Gastrocnemius medialis (tissue), 4 donors: ENCODE data around the gene SPTBN5. TPM values are rescaled to one million over a fixed set of nuclear protein-coding genes. Genes with fewer than 3 reads are reported as not detected.

Experiments used
- ATAC-seq, 2 donors: fragments of 150-250 bp; one replicate each; pipeline ENCODE4 v1.9.1; 2016
- DNase-seq, 2 donors: peaks; one replicate each; pipeline ENCODE4 v3.0.0-alpha.2; 2019
- H3K27ac ChIP-seq, 4 donors: fragments of 200-600 bp; sonication (generic); 1 replicate in 1 of 4; 2 replicates in 3 of 4; pipeline ENCODE4 v1.5.1; 2016 to 2018; ENCODE audit warnings: mild to moderate bottlenecking in 2 of 4, moderate library complexity in 1 of 4
- H3K27me3 ChIP-seq, 3 donors: fragments of 200-600 bp; sonication (generic) in 2 of 3; 1 replicate in 1 of 3; 2 replicates in 2 of 3; pipeline versions ENCODE4 v1.5.1 to v1.6.0; 2016 to 2019; ENCODE audit warnings: mild to moderate bottlenecking in 1 of 3, moderate library complexity in 1 of 3
- H3K36me3 ChIP-seq, 2 donors: fragments of 200-600 bp; sonication (generic) in 1 of 2; one replicate each; pipeline ENCODE4 v1.5.1; 2017 to 2018
- H3K4me1 ChIP-seq, 2 donors: fragments of 200-600 bp; sonication (generic) in 1 of 2; one replicate each; pipeline ENCODE4 v1.5.1; 2016 to 2017; ENCODE audit warnings: mild to moderate bottlenecking in 2 of 2
- H3K4me3 ChIP-seq, 4 donors: fragments of 200-600 bp; sonication (generic) in 3 of 4; 1 replicate in 1 of 4; 2 replicates in 3 of 4; pipeline ENCODE4 v1.5.1; 2016 to 2019; ENCODE audit warnings: mild to moderate bottlenecking in 2 of 4
- H3K9me3 ChIP-seq, 3 donors: fragments of 200-600 bp; sonication (generic) in 2 of 3; 1 replicate in 1 of 3; 2 replicates in 2 of 3; pipeline ENCODE4 v1.5.1; 2016 to 2019
- POLR2A ChIP-seq, 2 donors: fragments of 450-650 bp; IDR thresholded peaks; one replicate each; pipeline ENCODE4 v1.6.1; 2017; ENCODE audit warnings: antibody characterized with exemption in 2 of 2, mild to moderate bottlenecking in 2 of 2, moderate library complexity in 2 of 2
- in situ Hi-C, 4 donors: fragments of 200-750 bp; cut with MboI; loops; one replicate each; pipeline versions ENCODE4 v1.15.0 to v1.8.0; 2017; ENCODE audit warnings: low sequenced_read_pairs in 4 of 4
- intact Hi-C: fragments of 100-400 bp; cut with DNase I; formaldehyde crosslinking; loops from one replicate; pipeline ENCODE4 v1.15.1; 2023; ENCODE audit warnings: low total_unique reads
- total RNA-seq, 4 donors: library from RNA; depleted of rRNA; stranded (reverse); fragments of >200 nt; gene quantifications; one replicate each; pipeline versions ENCODE4 v1.1.0 to v1.2.3, GENCODE V29; 2016
- TF ChIP-seq, protein P1 (sequence below), 5 experiments: fragments of 450-650 bp in 3 of 5; fragments of 200-600 bp in 2 of 5; sonication (generic) in 2 of 5; IDR thresholded peaks in 4 of 5; conservative IDR thresholded peaks in 1 of 5; 1 replicate in 4 of 5; 2 replicates in 1 of 5; pipeline ENCODE4 v1.5.1; 2016 to 2019; ENCODE audit warnings: antibody characterized with exemption in 5 of 5, mild to moderate bottlenecking in 3 of 5, moderate library complexity in 3 of 5

The SPTBN5 gene
- total RNA-seq, 4 donors from 2014 or later, result 0.03 to 0.05 (median 0.04) TPM; not detected in 1

GRCh38 chr15:41885321-41885720 lies 8.5 kb downstream of the SPTBN5 start:
- Histone ChIP-seq H3K36me3 (no peaks in the 10 kb centered on the region), H3K27me3 (no peaks in the 10 kb centered on the region), H3K27ac (no peak overlapping the region), H3K9me3 (no peaks in the 10 kb centered on the region), H3K4me1 (peaks cover 0 to 7% of the 10 kb centered on the region in 2 donors), H3K4me3 (no peak overlapping the region)
- TF ChIP-seq, protein P1, sequence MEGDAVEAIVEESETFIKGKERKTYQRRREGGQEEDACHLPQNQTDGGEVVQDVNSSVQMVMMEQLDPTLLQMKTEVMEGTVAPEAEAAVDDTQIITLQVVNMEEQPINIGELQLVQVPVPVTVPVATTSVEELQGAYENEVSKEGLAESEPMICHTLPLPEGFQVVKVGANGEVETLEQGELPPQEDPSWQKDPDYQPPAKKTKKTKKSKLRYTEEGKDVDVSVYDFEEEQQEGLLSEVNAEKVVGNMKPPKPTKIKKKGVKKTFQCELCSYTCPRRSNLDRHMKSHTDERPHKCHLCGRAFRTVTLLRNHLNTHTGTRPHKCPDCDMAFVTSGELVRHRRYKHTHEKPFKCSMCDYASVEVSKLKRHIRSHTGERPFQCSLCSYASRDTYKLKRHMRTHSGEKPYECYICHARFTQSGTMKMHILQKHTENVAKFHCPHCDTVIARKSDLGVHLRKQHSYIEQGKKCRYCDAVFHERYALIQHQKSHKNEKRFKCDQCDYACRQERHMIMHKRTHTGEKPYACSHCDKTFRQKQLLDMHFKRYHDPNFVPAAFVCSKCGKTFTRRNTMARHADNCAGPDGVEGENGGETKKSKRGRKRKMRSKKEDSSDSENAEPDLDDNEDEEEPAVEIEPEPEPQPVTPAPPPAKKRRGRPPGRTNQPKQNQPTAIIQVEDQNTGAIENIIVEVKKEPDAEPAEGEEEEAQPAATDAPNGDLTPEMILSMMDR (IDR thresholded peaks at IDR 0.05 in 4 of 5, conservative IDR thresholded peaks at IDR 0.05 in 1 of 5), result no peak
- TF ChIP-seq POLR2A (IDR thresholded peaks at IDR 0.05), result no peak
- ATAC-seq (no peak), DNase-seq (no peak)
- intact Hi-C loops (no loop called here), in situ Hi-C loops (no loop called here)

DNA sequence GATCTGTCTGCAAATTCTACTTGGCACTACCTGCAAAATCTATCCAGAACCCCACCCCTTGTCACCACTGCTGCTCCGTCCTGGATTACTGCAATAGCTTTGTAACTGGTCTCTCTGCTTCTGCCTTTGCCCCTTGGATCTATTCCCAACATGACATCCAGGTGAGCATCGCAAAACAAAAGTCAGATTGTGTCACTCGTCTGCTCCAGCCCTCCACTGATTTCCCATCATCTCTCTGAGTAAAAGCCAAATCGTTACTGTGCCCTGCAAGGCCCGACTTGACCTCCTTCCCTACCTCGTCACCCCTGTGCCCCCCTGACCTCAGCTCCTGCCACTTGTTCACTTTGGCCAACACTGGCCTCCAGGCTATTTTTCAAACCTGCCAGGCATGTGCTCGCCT lies 9.4 kb downstream of the SPTBN5 start:
- no peaks in the 10 kb centered on the region for H3K27me3 ChIP-seq
- intact Hi-C loops (no loop called here), in situ Hi-C loops (no loop called here)
- H3K4me3 ChIP-seq, result no peak overlapping the region
- no peak for ATAC-seq
- TF ChIP-seq POLR2A (IDR thresholded peaks at IDR 0.05), result no peak
- no peaks in the 10 kb centered on the region for H3K36me3 ChIP-seq
- no peak for DNase-seq
- no peak overlapping the region for H3K27ac ChIP-seq
- peaks cover 0 to 7% of the 10 kb centered on the region in 2 donors for H3K4me1 ChIP-seq
- H3K9me3 ChIP-seq, result no peaks in the 10 kb centered on the region

DNA sequence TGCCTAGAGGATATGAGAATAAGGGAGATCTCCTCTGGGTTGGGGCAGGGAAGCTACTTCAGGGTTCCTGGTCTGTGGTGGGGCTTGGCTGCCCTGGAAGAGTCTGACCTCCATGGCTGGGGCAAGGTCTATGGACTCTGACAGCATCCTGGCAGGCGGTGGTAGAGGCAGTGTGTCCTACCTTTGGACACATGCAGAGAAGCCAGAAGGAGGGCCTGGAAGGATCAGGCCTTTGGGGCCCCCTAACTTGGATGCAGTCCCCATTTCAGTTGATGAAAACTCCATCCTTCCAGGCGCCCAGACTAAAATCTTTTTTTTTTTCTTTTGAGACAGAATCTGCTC lies 10.4 kb downstream of the SPTBN5 start:
- intact Hi-C loops (no loop called here), in situ Hi-C loops (no loop called here)
- no peaks in the 10 kb centered on the region for H3K27me3 ChIP-seq
- no peaks in the 10 kb centered on the region for H3K9me3 ChIP-seq
- TF ChIP-seq, protein P1 (IDR thresholded peaks at IDR 0.05 in 4 of 5, conservative IDR thresholded peaks at IDR 0.05 in 1 of 5), result no peak
- TF ChIP-seq POLR2A (IDR thresholded peaks at IDR 0.05), result no peak
- H3K36me3 ChIP-seq, result no peaks in the 10 kb centered on the region
- H3K27ac ChIP-seq, result no peak overlapping the region
- ATAC-seq, result no peak
- no peak for DNase-seq
- no peak overlapping the region for H3K4me3 ChIP-seq
- peaks cover 1 to 7% of the 10 kb centered on the region in 2 donors for H3K4me1 ChIP-seq

GRCh38 chr15:41882689-41883483 lies 11.0 kb downstream of the SPTBN5 start:
- Histone ChIP-seq H3K36me3 (no peaks in the 10 kb centered on the region), H3K27ac (no peak overlapping the region), H3K4me1 (peaks cover 3 to 7% of the 10 kb centered on the region in 2 donors), H3K27me3 (no peaks in the 10 kb centered on the region), H3K4me3 (peak overlapping the region; percentile 34 to 46 (median 40)), H3K9me3 (no peaks in the 10 kb centered on the region)
- no peak for ATAC-seq
- no peak for TF ChIP-seq POLR2A (IDR thresholded peaks at IDR 0.05)
- TF ChIP-seq, protein P1 (IDR thresholded peaks at IDR 0.05 in 4 of 5, conservative IDR thresholded peaks at IDR 0.05 in 1 of 5), result no peak
- no peak for DNase-seq
- in situ Hi-C loops, result no loop called here
- intact Hi-C loops, result no loop called here

DNA sequence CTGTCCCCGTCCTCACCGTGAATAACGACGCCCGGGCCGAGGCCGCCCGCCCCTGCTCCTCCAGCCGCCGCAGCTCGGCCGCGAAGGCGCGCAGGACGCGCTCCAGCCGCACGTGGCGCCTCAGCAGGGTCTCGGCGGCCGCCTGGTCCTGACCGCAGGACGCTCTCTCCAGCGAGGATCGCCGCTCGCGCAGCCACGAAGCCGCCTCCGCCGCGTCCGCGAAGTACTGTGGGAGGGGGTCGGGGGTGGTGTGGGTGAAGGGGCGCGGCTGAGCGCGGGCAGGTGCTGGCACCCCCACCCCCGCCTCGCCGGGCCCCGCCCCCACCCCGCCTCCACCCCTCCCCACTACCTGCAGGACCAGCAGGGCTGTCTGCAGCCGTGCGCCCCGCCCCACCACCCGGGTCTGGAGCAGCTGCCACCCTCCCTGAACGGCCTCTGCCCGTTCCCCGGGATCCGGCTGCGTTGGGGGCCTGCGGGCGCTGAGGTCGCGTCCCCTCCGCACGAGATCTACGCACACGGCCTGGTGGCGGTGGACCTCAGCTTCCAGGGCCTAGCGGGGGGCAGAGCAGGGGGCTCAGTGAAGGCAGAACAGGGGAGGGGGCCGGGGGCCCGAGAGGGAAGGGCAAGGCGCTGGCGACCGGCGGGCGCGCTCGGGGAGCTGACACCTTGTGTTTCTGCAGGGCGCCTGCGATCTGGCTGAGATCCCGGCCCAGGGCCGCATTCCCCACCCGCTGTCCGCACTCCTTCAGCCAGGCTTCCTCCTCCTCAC lies 11.7 kb downstream of the SPTBN5 start:
- intact Hi-C loops, result no loop called here
- no peak for DNase-seq
- in situ Hi-C loops, result no loop called here

More for the DNA sequence above, 11.7 kb downstream of the SPTBN5 start:
- no peaks in the 10 kb centered on the region for H3K9me3 ChIP-seq
- TF ChIP-seq, protein P1 (IDR thresholded peaks at IDR 0.05 in 4 of 5, conservative IDR thresholded peaks at IDR 0.05 in 1 of 5), result no peak
- no peak for TF ChIP-seq POLR2A (IDR thresholded peaks at IDR 0.05)
- H3K36me3 ChIP-seq, result no peaks in the 10 kb centered on the region
- peak in 1 of 2 donors; percentile 30 for ATAC-seq
- H3K4me3 ChIP-seq, result peak overlapping the region; percentile 34 to 46 (median 40)
- no peaks in the 10 kb centered on the region for H3K27me3 ChIP-seq
- H3K27ac ChIP-seq, result no peak overlapping the region
- peaks cover 3 to 7% of the 10 kb centered on the region in 2 donors for H3K4me1 ChIP-seq
